MM.1S (cell line): ENCODE measurements around the gene LAMC1.

Experiments used
- CTCF ChIP-seq: fragments of 300-600 bp; sonication (generic); IDR thresholded peaks from 2 replicates; pipeline ENCODE4 v1.5.1; 2016; ENCODE audit warnings: antibody characterized with exemption, low read length, mixed read lengths
- EZH2 ChIP-seq: fragments of 300-600 bp; sonication (generic); optimal IDR thresholded peaks from 2 replicates; pipeline ENCODE3; 2017; ENCODE audit warnings: low read depth, mild to moderate bottlenecking, antibody characterized with exemption, low read length, mixed read lengths
- EZH2phosphoT487 ChIP-seq: fragments of 300-600 bp; sonication (generic); IDR thresholded peaks from 2 replicates; pipeline ENCODE4 v1.6.1; 2018; ENCODE audit warnings: antibody characterized with exemption, low read length

DNA sequence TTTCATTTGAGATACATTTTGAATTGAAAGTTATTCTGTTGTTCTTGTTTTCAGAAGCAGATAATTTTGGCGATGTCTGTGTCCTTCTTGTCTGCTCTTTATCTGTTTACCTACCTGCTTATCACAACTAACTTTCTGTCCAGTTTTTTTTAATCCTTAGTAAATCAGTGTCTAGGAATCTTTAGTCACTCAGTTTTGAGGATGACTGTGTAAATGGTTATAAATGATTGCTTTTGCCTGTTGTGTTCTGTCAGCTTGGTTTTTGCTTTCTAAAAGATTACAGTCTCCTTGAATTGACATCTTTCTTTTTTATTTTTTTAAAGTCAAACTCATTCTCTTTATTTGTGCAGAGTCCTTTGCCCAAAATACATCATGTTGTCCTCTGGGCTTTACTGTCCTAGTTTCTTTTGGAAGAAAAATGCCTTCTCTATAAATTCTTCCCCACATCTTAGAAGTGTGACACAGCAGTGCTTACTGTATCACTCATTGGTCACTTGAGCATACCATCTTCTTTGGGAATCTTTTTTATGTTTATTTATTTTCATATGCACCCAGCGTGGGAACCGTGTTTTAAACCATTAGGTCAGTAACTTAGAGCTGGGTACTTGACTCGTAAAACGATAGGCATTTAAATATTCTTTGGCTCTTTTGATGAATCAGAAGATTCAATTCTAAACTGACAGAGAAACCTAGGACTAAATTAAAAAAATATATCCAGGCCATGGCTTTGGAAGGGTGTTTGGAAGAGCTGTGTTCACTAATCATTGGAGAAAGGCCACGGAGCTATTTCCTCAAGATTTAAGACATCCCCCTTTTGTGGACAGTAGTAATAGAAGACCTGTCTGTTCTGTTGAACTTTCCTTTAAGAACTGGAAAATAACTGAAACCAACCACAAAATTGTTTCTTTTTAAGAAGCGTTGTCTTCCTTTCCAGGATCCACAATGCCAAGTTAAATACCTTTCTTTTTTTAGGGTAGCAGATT lies 20.9 kb downstream of the LAMC1 start:
- no peak for TF ChIP-seq EZH2
- no peak for TF ChIP-seq CTCF
- no peak for TF ChIP-seq EZH2phosphoT487
